Stomach (tissue), 4 donors: ENCODE measurements around the gene BCLAF1.

Experiments
- CTCF ChIP-seq, 7 experiments: fragments of 450-650 bp in 4 of 7; fragments of 200-600 bp in 3 of 7; sonication (generic) in 3 of 7; IDR thresholded peaks; one replicate each; pipeline ENCODE4 v1.5.1; 2016 to 2019; ENCODE audit warnings: antibody characterized with exemption in 7 of 7, control low read depth in 2 of 7, mild to moderate bottlenecking in 1 of 7
- POLR2A ChIP-seq, 4 donors: fragments of 450-650 bp; IDR thresholded peaks; one replicate each; pipeline ENCODE4 v1.6.1; 2016; ENCODE audit warnings: antibody characterized with exemption in 4 of 4, control low read depth in 2 of 4, mild to moderate bottlenecking in 1 of 4, moderate library complexity in 1 of 4
- POLR2AphosphoS5 ChIP-seq, 3 donors: sonication (generic); formaldehyde crosslinking; IDR thresholded peaks; one replicate each; pipeline ENCODE4 v1.6.1; 2016; ENCODE audit warnings: antibody characterized with exemption in 3 of 3

- TF ChIP-seq CTCF (IDR thresholded peaks at IDR 0.05) (no peak), POLR2A (IDR thresholded peaks at IDR 0.05) (no peak), POLR2AphosphoS5 (IDR thresholded peaks at IDR 0.05) (no peak)
These were observed 60.8 kb downstream of the BCLAF1 start for GRCh38 chr6:136228814-136229213.
